CD14-positive monocyte (primary cell): ENCODE measurements around the gene METTL15. TPM values are rescaled to one million over a fixed set of nuclear protein-coding genes. Genes with fewer than 3 reads are reported as not detected.

Experiments used
- DNase-seq, 3 donors: peaks; one replicate each; pipeline ENCODE4 v3.0.0-alpha.2; 2011 to 2022
- H2AFZ ChIP-seq: 2 replicates; pipeline ENCODE4 v1.6.0; 2012; ENCODE audit warnings: mild to moderate bottlenecking, low read depth, low read length, inconsistent platforms; ENCODE audit not compliant: insufficient read depth, poor library complexity, severe bottlenecking
- H3K27ac ChIP-seq, 2 donors: 1 replicate in 1 of 2; 2 replicates in 1 of 2; pipeline ENCODE4 v1.5.1; 2012 to 2013; ENCODE audit warnings: low read length in 2 of 2, control low read depth in 1 of 2, inconsistent platforms in 1 of 2, low read depth in 1 of 2, mild to moderate bottlenecking in 1 of 2
- H3K27me3 ChIP-seq, 2 donors: one replicate each; pipeline versions ENCODE4 v1.6.0 to v1.6.1; 2011 to 2013; ENCODE audit warnings: low read length in 2 of 2; ENCODE audit not compliant: control insufficient read depth in 2 of 2, insufficient read depth in 2 of 2
- H3K36me3 ChIP-seq, 2 donors: replicated peaks in 1 of 2; 1 replicate in 1 of 2; 2 replicates in 1 of 2; pipeline versions ENCODE4 v1.5.1 to v1.6.1; 2012 to 2013; ENCODE audit warnings: low read length in 2 of 2, control low read depth in 1 of 2, inconsistent platforms in 1 of 2, mild to moderate bottlenecking in 1 of 2; ENCODE audit not compliant: insufficient read depth in 2 of 2, control insufficient read depth in 1 of 2
- H3K4me1 ChIP-seq, 2 donors: 1 replicate in 1 of 2; 2 replicates in 1 of 2; pipeline versions ENCODE4 v1.5.1 to v1.6.1; 2012 to 2013; ENCODE audit warnings: low read length in 2 of 2, control low read depth in 1 of 2, inconsistent platforms in 1 of 2, mild to moderate bottlenecking in 1 of 2, moderate library complexity in 1 of 2; ENCODE audit not compliant: insufficient read depth in 2 of 2, control insufficient read depth in 1 of 2
- H3K4me2 ChIP-seq: replicated peaks from 2 replicates; pipeline ENCODE3; 2012; ENCODE audit warnings: low read length, moderate library complexity, mild to moderate bottlenecking; ENCODE audit not compliant: poor library complexity, severe bottlenecking; ENCODE audit errors: extremely low read depth
- H3K4me3 ChIP-seq, 3 experiments: fragments of 200-600 bp in 1 of 3; sonication (generic) in 1 of 3; replicated peaks in 1 of 3; 1 replicate in 2 of 3; 2 replicates in 1 of 3; pipeline ENCODE4 v1.5.1; 2011 to 2013; ENCODE audit warnings: low read length in 3 of 3, mild to moderate bottlenecking in 3 of 3, control low read depth in 2 of 3, low read depth in 2 of 3, inconsistent platforms in 1 of 3, moderate library complexity in 1 of 3
- H3K79me2 ChIP-seq: 2 replicates; pipeline ENCODE4 v1.6.0; 2012; ENCODE audit warnings: mild to moderate bottlenecking, control low read depth, inconsistent platforms, low read length, moderate library complexity; ENCODE audit not compliant: insufficient read depth
- H3K9ac ChIP-seq: 2 replicates; pipeline ENCODE4 v1.6.0; 2017; ENCODE audit warnings: low read length, mild to moderate bottlenecking; ENCODE audit not compliant: insufficient read depth, poor library complexity, severe bottlenecking
- H3K9me3 ChIP-seq, 2 donors: replicated peaks in 1 of 2; 1 replicate in 1 of 2; 2 replicates in 1 of 2; pipeline versions ENCODE4 v1.5.1 to v1.6.1; 2012 to 2013; ENCODE audit warnings: low read length in 2 of 2, control low read depth in 1 of 2; ENCODE audit not compliant: control insufficient read depth in 1 of 2, insufficient read depth in 1 of 2
- H4K20me1 ChIP-seq: 2 replicates; pipeline ENCODE4 v1.6.0; 2012; ENCODE audit warnings: mild to moderate bottlenecking, low read length, control low read depth, moderate library complexity; ENCODE audit not compliant: insufficient read depth
- H3K27ac Mint-ChIP-seq, 7 donors: one replicate each; pipeline ENCODE4 v1.8.0; 2020; ENCODE audit warnings: mild to moderate bottlenecking in 7 of 7, mixed read lengths in 7 of 7, moderate library complexity in 6 of 7, inconsistent platforms in 2 of 7
- H3K27me3 Mint-ChIP-seq, 3 donors: one replicate each; pipeline ENCODE4 v1.8.0; 2021 to 2022; ENCODE audit warnings: low read depth in 3 of 3, mild to moderate bottlenecking in 3 of 3, mixed read lengths in 3 of 3, moderate library complexity in 3 of 3, inconsistent platforms in 1 of 3
- H3K36me3 Mint-ChIP-seq, 2 donors: one replicate each; pipeline ENCODE4 v1.8.0; 2020; ENCODE audit warnings: mixed read lengths in 2 of 2, inconsistent platforms in 1 of 2, mild to moderate bottlenecking in 1 of 2
- H3K4me1 Mint-ChIP-seq: one replicate; pipeline ENCODE4 v1.8.0; 2020; ENCODE audit warnings: mild to moderate bottlenecking, mixed read lengths
- H3K4me3 Mint-ChIP-seq, 2 donors: one replicate each; pipeline ENCODE4 v1.8.0; 2020; ENCODE audit warnings: mild to moderate bottlenecking in 2 of 2, mixed read lengths in 2 of 2, moderate library complexity in 1 of 2
- H3K9me3 Mint-ChIP-seq, 7 donors: one replicate each; pipeline ENCODE4 v1.8.0; 2020 to 2022; ENCODE audit warnings: mixed read lengths in 7 of 7, mild to moderate bottlenecking in 6 of 7, moderate library complexity in 6 of 7, inconsistent platforms in 2 of 7
- CTCF ChIP-seq: fragments of 200-600 bp; IDR thresholded peaks from one replicate; pipeline ENCODE4 v1.8.0; 2022; ENCODE audit warnings: antibody characterized with exemption, mild to moderate bottlenecking
- WGBS: methylation state at CpG from one replicate; pipeline ENCODE4 v1.1.5; 2013; ENCODE audit warnings: missing lambda C conversion rate; ENCODE audit not compliant: insufficient coverage; 5-methylcytosine and 5-hydroxymethylcytosine counted together
- intact Hi-C, 2 donors: fragments of 100-400 bp; cut with micrococcal nuclease; formaldehyde crosslinking; loops; one replicate each; pipeline versions ENCODE4 v1.15.0 to v1.15.1; 2023
- polyA plus RNA-seq, 3 donors: library from polyadenylated mRNA; depleted of rRNA in 1 of 3; unstranded in 2 of 3; stranded (reverse) in 1 of 3; fragments of 300-500 nt in 2 of 3; fragments of >200 nt in 1 of 3; fragmentation: Illumina TruSeq in 2 of 3; gene quantifications; 1 replicate in 2 of 3; 2 replicates in 1 of 3; pipeline ENCODE4 v1.2.3, GENCODE V29; 2012 to 2021

The METTL15 gene
- polyA plus RNA-seq, 3 donors, result 2.3 to 2.9 (median 2.6) TPM

- peaks cover 0 to 1% (median 0%) of the 10 kb centered on the region in 3 donors for H3K27me3 Mint-ChIP-seq
Measured at GRCh38 chr11:28243061-28243460, 134.9 kb downstream of the METTL15 start.

GRCh38 chr11:28243581-28243980, 135.4 kb downstream of the METTL15 start:
- Histone ChIP-seq H3K9ac (no peak overlapping the region), H3K27me3 (no peaks in the 10 kb centered on the region), H2AFZ (no peak overlapping the region), H3K27ac (no peak overlapping the region), H4K20me1 (no peaks in the 10 kb centered on the region), H3K4me1 (no peaks in the 10 kb centered on the region), H3K79me2 (no peaks in the 10 kb centered on the region), H3K4me2 (no peak overlapping the region), H3K9me3 (peaks cover 0 to 3% of the 10 kb centered on the region in 2 donors), H3K4me3 (no peak overlapping the region), H3K36me3 (no peaks in the 10 kb centered on the region)
- Mint-ChIP-seq H3K27ac (no peak overlapping the region), H3K27me3 (peaks cover 0 to 1% (median 0%) of the 10 kb centered on the region in 3 donors), H3K4me1 (no peaks in the 10 kb centered on the region), H3K4me3 (no peak overlapping the region), H3K36me3 (peaks cover 2% of the 10 kb centered on the region in 2 donors), H3K9me3 (peaks cover 0 to 13% (median 4%) of the 10 kb centered on the region in 7 donors)
- DNase-seq, result no peak
- no CpG with 5 or more reads among the region's 2 CpGs for WGBS
- intact Hi-C loops, result no loop called here
- no peak for TF ChIP-seq CTCF

More at GRCh38 chr11:28243061-28243460, 134.9 kb downstream of the METTL15 start:
- H3K79me2 ChIP-seq, result no peaks in the 10 kb centered on the region
- H3K27ac Mint-ChIP-seq, result no peak overlapping the region
- H3K9me3 Mint-ChIP-seq, result peaks cover 0 to 15% (median 6%) of the 10 kb centered on the region in 7 donors
- no peak for DNase-seq
- H3K27ac ChIP-seq, result no peak overlapping the region
- no peak overlapping the region for H3K4me2 ChIP-seq
- no peaks in the 10 kb centered on the region for H3K4me1 ChIP-seq
- no peak overlapping the region for H3K4me3 Mint-ChIP-seq
- H3K36me3 ChIP-seq, result no peaks in the 10 kb centered on the region
- no peaks in the 10 kb centered on the region for H4K20me1 ChIP-seq
- no peak overlapping the region for H3K9ac ChIP-seq
- no peaks in the 10 kb centered on the region for H3K27me3 ChIP-seq
- intact Hi-C loops, result no loop called here
- TF ChIP-seq CTCF, result no peak
- H3K4me3 ChIP-seq, result no peak overlapping the region
- peaks cover 0 to 7% of the 10 kb centered on the region in 2 donors for H3K9me3 ChIP-seq
- H3K36me3 Mint-ChIP-seq, result peaks cover 2% of the 10 kb centered on the region in 2 donors
- no CpG with 5 or more reads among the region's 2 CpGs for WGBS
- H2AFZ ChIP-seq, result no peak overlapping the region
- no peaks in the 10 kb centered on the region for H3K4me1 Mint-ChIP-seq
